Measurements from ENCODE around the gene ELAVL4. TPM values are rescaled to one million over a fixed set of nuclear protein-coding genes. Genes with fewer than 3 reads are reported as not detected.

Gene ELAVL4
- total RNA-seq, 2 donors from 2014 or later, result 0.54 to 1.5 TPM

DNA sequence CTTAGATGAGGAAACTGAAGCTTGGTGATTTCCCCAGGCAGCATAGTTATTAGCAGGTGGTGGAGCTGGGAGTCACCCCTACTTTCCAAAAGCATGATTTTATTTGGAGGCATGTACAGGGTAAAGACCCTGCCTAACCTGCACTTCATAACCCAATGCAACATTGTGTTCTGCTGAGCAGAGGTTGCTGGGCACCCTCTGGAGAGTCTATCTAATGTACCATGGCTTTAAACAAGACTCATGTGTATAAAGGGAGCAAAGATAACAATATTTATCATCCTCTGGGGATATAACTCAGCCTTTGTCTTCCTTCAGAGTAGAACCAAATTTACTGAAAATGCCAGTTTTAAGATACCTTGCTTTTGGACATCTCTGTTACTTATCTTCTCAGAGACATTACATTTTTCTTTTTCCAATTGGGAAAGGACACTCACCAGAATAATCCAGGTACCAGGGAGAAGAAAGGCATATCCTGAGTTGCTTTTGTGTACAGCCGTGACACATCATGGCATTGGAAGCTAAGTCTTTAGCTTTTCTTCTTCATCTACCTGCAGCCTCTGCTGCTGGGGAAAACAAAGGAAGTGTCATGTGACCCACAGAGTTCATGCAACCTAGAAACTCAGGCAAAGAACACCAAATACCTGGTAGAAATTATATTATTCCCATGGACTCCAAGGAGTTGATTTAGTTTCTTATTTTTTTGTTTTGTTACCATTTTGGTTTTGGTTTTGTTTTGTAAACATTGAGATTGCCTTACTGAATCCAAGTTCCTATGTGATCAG lies 39.6 kb downstream of the ELAVL4 start:
- Histone ChIP-seq H3K27me3 (no peaks in the 10 kb centered on the region), H3K4me3 (no peak overlapping the region), H3K27ac (no peak overlapping the region), H3K4me1 (no peaks in the 10 kb centered on the region), H3K9ac (ENCODE audit: low read depth in 2 of 2, low read length in 2 of 2) (no peak overlapping the region), H3K9me3 (no peaks in the 10 kb centered on the region), H3K36me3 (no peaks in the 10 kb centered on the region)
- intact Hi-C loops (cut with DNase I), result no loop called here
- DNase-seq, result no peak
- no peak for TF ChIP-seq CTCF (IDR thresholded peaks at IDR 0.05)

DNA sequence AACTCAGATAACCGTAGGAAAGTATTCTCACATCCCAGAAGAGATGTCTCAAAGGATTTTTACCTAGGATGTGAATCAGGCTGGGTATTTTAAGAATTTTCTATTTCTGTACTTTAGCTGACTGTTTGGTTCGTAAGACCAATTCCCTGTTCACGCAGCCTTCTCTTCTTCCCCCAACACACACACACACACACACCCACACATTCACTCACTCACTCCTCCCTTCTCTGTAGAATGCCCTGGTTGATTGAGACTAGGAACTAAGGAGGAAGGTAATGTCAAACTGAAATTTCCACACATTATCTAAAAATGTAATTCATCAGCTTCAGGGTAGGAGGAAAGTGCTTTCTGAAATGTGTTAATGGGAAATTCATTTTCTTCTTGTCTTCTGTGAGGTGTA lies 43.5 kb downstream of the ELAVL4 start:
- H3K27me3 ChIP-seq, result no peaks in the 10 kb centered on the region
- H3K4me1 ChIP-seq, result no peaks in the 10 kb centered on the region
- no peaks in the 10 kb centered on the region for H3K9me3 ChIP-seq
- no peak overlapping the region for H3K4me3 ChIP-seq
- TF ChIP-seq CTCF (IDR thresholded peaks at IDR 0.05), result no peak
- intact Hi-C loops (cut with DNase I), result no loop called here
- H3K9ac ChIP-seq (ENCODE audit: low read depth in 2 of 2, low read length in 2 of 2), result no peak overlapping the region
- no peak overlapping the region for H3K27ac ChIP-seq
- no peak for DNase-seq
- no peaks in the 10 kb centered on the region for H3K36me3 ChIP-seq

- no peaks in the 10 kb centered on the region for H3K36me3 ChIP-seq
- no peak for DNase-seq
- no peak overlapping the region for H3K4me3 ChIP-seq
- TF ChIP-seq CTCF (IDR thresholded peaks at IDR 0.05), result no peak
- intact Hi-C loops (cut with DNase I), result no loop called here
- H3K27ac ChIP-seq, result no peak overlapping the region
- no peaks in the 10 kb centered on the region for H3K9me3 ChIP-seq
- H3K9ac ChIP-seq (ENCODE audit: low read depth in 2 of 2, low read length in 2 of 2), result no peak overlapping the region
- no peaks in the 10 kb centered on the region for H3K27me3 ChIP-seq
- H3K4me1 ChIP-seq, result no peaks in the 10 kb centered on the region
Measured at GRCh38 chr1:50155541-50155940, 46.8 kb downstream of the ELAVL4 start.

DNA sequence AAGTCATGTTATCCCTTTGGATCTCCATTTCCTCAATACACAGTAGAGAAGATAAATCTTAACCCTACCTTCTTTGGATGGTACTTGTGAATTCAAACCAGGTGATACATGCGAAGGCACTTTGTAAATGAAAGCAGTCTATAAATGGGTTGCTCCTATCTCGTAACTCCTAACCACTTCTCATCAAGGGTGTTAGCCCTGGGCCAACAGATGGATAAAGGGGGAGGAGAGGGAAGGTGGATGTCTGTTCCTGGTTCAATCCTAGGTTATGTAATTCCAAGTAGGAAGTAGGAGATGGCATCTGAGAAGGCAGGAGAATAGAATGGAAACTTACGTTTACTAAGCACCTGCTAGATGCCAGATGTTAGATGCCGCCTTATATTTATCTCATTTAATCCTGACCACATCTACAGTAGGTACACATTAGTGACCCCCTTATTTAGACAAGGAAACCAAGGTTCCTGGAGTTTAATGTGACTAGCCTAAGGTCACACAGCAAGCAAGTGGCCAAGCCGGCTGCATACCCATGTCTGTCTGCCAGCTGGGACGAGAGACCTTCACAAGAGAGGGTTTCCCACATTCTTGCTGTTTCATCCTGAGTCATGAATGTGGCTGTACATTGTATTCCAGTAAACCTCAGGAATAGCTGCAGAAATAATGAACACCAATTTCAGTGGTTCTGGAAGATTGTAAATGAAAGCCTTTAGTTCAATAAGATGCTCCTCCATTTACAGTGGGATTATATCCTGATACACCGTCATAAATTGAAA lies 47.7 kb downstream of the ELAVL4 start:
- H3K4me3 ChIP-seq, result no peak overlapping the region
- H3K36me3 ChIP-seq, result no peaks in the 10 kb centered on the region
- TF ChIP-seq CTCF (IDR thresholded peaks at IDR 0.05), result no peak
- no peak for DNase-seq
- H3K9me3 ChIP-seq, result no peaks in the 10 kb centered on the region
- intact Hi-C loops (cut with DNase I), result no loop called here
- no peak overlapping the region for H3K9ac ChIP-seq (ENCODE audit: low read depth in 2 of 2, low read length in 2 of 2)
- H3K27me3 ChIP-seq, result no peaks in the 10 kb centered on the region
- no peak overlapping the region for H3K27ac ChIP-seq
- no peaks in the 10 kb centered on the region for H3K4me1 ChIP-seq

DNA sequence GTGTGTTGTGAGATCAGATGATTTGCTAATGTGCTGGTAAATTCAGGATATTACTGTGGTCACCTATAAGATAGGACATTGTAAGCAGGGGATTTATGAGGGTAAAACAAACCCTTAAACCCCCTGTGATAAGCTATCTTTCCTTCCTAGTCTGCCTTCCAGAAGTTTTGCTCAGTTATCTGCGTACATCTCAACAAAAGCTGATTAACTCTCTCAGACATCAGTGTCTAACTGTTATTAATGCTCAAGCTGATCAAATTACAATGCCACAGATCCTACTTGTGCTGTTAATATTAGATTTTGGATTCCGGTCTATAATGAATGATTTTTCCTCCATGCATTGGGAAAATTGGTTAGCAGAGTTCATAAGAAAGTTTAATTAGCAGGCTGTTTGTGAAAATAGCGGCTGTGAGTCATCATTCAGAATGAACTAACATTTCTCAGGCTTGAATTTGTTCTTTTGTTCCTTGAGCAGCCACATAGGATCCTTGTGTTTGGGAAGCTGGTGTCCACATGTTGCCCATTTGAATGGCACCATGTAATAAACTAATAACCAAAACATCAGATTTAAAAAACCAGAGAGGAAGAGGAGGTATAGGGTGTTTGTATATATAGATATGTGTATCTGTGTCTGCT lies 48.7 kb downstream of the ELAVL4 start:
- no peak for TF ChIP-seq CTCF (IDR thresholded peaks at IDR 0.05)
- Histone ChIP-seq H3K4me3 (no peak overlapping the region), H3K9me3 (no peaks in the 10 kb centered on the region), H3K27me3 (no peaks in the 10 kb centered on the region), H3K9ac (ENCODE audit: low read depth in 2 of 2, low read length in 2 of 2) (no peak overlapping the region), H3K27ac (no peak overlapping the region), H3K36me3 (no peaks in the 10 kb centered on the region), H3K4me1 (no peaks in the 10 kb centered on the region)
- intact Hi-C loops (cut with DNase I), result no loop called here
- DNase-seq, result no peak

Data from colonic mucosa (tissue), 4 donors.